HEK293 (cell line): ENCODE results near the gene CPNE2.

ENCODE experiments used
- EGR2 ChIP-seq: fragments of 450-650 bp; formaldehyde crosslinking; IDR thresholded peaks from 2 replicates; pipeline ENCODE4 v1.5.1; 2016; ENCODE audit warnings: low read depth, missing biosample characterization, missing genetic modification characterization
- GLIS1 ChIP-seq: fragments of 450-650 bp; formaldehyde crosslinking; IDR thresholded peaks from 2 replicates; pipeline ENCODE4 v1.5.1; 2016; ENCODE audit warnings: missing biosample characterization, missing genetic modification characterization
- MZF1 ChIP-seq: fragments of 450-650 bp; formaldehyde crosslinking; IDR thresholded peaks from 2 replicates; pipeline ENCODE4 v1.5.1; 2017; ENCODE audit warnings: missing biosample characterization, missing genetic modification characterization, borderline replicate concordance
- REPIN1 ChIP-seq: fragments of 450-650 bp; formaldehyde crosslinking; IDR thresholded peaks from 2 replicates; pipeline ENCODE4 v1.5.1; 2017; ENCODE audit warnings: missing biosample characterization, missing genetic modification characterization, low read depth
- TRIM28 ChIP-seq: IDR thresholded peaks from 2 replicates; pipeline ENCODE4 v1.6.1; 2011; ENCODE audit warnings: low read length, control low read depth, borderline replicate concordance
- ZNF121 ChIP-seq: fragments of 450-650 bp; formaldehyde crosslinking; IDR thresholded peaks from 2 replicates; pipeline ENCODE4 v1.5.1; 2016; ENCODE audit warnings: missing biosample characterization, missing genetic modification characterization
- ZNF302 ChIP-seq: fragments of 450-650 bp; formaldehyde crosslinking; IDR thresholded peaks from 2 replicates; pipeline ENCODE4 v1.5.1; 2016; ENCODE audit warnings: missing biosample characterization, missing genetic modification characterization, low read depth
- ZNF596 ChIP-seq: fragments of 450-650 bp; IDR thresholded peaks from 2 replicates; pipeline ENCODE4 v1.5.0; 2018; ENCODE audit warnings: missing biosample characterization, mild to moderate bottlenecking, missing genetic modification characterization, moderate library complexity
- ZNF654 ChIP-seq: fragments of 450-650 bp; formaldehyde crosslinking; IDR thresholded peaks from 2 replicates; pipeline ENCODE4 v1.5.1; 2016; ENCODE audit warnings: low read depth, missing biosample characterization, missing genetic modification characterization
- ZNF664 ChIP-seq: fragments of 450-650 bp; formaldehyde crosslinking; IDR thresholded peaks from 2 replicates; pipeline ENCODE4 v1.5.1; 2016; ENCODE audit warnings: missing biosample characterization, missing genetic modification characterization
- TF ChIP-seq, protein P1 (sequence below): fragments of 450-650 bp; formaldehyde crosslinking; IDR thresholded peaks from 2 replicates; pipeline ENCODE4 v1.5.1; 2016; ENCODE audit warnings: missing biosample characterization, missing genetic modification characterization
- TF ChIP-seq, protein P2 (sequence below): fragments of 450-650 bp; formaldehyde crosslinking; IDR thresholded peaks from 2 replicates; pipeline ENCODE4 v1.5.1; 2016; ENCODE audit warnings: missing biosample characterization, missing genetic modification characterization, low read depth
- TF ChIP-seq, protein P3 (sequence below): fragments of 450-650 bp; formaldehyde crosslinking; IDR thresholded peaks from 2 replicates; pipeline ENCODE4 v1.5.1; 2016; ENCODE audit warnings: missing biosample characterization, missing genetic modification characterization

DNA sequence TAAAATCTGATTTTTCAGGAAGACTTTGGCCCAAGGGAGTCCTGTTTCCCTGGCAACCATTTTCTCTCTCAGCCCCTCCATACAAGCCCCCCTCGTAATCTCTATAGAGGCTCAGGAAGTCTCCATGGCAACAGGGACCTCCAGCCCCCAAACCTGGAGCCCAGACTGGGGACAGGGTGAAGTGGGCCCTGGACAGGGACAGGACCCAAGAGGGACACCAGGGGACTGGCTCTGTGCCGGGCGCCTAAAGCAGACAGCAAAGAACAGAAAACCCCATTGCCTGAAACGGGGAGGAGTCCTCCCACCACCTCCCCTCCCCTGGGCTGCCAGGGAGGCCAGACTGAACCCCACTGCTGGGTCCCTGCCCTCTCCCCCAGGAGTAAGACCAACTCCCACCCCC lies 40.6 kb downstream of the CPNE2 start:
- TF ChIP-seq, protein P1, sequence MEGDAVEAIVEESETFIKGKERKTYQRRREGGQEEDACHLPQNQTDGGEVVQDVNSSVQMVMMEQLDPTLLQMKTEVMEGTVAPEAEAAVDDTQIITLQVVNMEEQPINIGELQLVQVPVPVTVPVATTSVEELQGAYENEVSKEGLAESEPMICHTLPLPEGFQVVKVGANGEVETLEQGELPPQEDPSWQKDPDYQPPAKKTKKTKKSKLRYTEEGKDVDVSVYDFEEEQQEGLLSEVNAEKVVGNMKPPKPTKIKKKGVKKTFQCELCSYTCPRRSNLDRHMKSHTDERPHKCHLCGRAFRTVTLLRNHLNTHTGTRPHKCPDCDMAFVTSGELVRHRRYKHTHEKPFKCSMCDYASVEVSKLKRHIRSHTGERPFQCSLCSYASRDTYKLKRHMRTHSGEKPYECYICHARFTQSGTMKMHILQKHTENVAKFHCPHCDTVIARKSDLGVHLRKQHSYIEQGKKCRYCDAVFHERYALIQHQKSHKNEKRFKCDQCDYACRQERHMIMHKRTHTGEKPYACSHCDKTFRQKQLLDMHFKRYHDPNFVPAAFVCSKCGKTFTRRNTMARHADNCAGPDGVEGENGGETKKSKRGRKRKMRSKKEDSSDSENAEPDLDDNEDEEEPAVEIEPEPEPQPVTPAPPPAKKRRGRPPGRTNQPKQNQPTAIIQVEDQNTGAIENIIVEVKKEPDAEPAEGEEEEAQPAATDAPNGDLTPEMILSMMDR (tag by site-specific recombination), result no peak
- TF ChIP-seq TRIM28 (no peak), EGR2 (no peak), ZNF121 (tag by site-specific recombination) (no peak), ZNF302 (tag by site-specific recombination) (no peak), ZNF664 (tag by site-specific recombination) (no peak), MZF1 (tag by site-specific recombination) (no peak), GLIS1 (tag by site-specific recombination) (no peak), ZNF654 (tag by site-specific recombination) (no peak), REPIN1 (tag by site-specific recombination) (no peak), ZNF596 (tag by site-specific recombination) (no peak)
- TF ChIP-seq, protein P2, sequence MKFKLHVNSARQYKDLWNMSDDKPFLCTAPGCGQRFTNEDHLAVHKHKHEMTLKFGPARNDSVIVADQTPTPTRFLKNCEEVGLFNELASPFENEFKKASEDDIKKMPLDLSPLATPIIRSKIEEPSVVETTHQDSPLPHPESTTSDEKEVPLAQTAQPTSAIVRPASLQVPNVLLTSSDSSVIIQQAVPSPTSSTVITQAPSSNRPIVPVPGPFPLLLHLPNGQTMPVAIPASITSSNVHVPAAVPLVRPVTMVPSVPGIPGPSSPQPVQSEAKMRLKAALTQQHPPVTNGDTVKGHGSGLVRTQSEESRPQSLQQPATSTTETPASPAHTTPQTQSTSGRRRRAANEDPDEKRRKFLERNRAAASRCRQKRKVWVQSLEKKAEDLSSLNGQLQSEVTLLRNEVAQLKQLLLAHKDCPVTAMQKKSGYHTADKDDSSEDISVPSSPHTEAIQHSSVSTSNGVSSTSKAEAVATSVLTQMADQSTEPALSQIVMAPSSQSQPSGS, result no peak
- TF ChIP-seq, protein P3, sequence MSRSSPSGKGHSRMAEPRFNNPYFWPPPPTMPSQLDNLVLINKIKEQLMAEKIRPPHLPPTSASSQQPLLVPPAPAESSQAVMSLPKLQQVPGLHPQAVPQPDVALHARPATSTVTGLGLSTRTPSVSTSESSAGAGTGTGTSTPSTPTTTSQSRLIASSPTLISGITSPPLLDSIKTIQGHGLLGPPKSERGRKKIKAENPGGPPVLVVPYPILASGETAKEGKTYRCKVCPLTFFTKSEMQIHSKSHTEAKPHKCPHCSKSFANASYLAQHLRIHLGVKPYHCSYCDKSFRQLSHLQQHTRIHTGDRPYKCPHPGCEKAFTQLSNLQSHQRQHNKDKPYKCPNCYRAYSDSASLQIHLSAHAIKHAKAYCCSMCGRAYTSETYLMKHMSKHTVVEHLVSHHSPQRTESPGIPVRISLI, result no peak
